T follicular helper cell (primary cell): Measurements from ENCODE around the gene ZNF783.
"Not testable (repeated sequence)": the region's sequence is repeated elsewhere in the genome, so short reads cannot be mapped to it uniquely, and the experiment has no call there.

Source experiments
- DNase-seq: peaks from one replicate; pipeline ENCODE4 v3.0.0-alpha.2; 2020; ENCODE audit warnings: low read depth
- total RNA-seq, 2 experiments: gene quantifications; one replicate each; lab custom pipeline; 2026; lab: John Stamatoyannopoulos, UW

The ZNF783 gene
- total RNA-seq: 63.7 to 75.6 reads per million in 2 experiments

DNA sequence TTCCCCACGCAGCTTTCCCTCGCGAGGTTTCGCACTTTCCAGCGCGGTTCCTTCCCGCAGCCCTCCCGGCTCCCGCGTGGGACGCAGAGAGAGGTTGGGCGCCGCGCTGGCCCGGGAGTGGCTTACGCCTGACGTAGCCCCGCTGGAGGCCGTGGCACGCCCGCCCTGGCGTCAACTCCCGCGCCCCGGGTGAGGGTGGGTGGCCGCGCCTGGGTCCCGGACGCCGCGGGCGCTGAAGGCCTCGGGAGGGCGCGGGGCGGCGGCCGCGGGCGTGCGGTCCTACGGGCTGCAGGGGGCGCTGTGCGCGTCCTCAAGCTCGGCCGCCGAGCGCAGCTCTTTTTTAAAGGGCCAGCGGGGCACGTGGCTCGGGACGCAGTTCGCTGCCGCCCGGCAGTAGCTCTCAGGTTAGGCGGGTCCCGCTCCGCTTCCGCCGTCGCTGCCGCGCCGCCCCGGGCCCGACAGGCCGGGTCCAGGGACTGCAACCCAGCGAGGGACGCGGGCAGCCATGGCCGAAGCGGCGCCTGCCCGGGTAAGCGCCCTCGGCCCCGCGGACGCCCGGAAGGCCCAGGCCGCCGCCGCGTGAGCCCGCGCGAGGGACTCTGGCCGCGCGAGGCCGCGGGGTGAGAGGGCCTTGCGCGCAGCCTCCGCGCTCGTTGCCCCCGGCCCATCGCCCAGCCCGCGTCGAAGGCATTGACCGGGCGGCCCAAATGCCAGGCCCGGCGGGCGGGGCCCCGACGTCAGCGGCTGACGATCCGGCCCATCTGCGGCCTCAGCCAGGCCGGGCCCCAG is at the start of gene ZNF783:
TSS of gene ZNF783 (plus strand) at position 368 of the 789 bp plus-strand sequence. CDS start at position 506, 138 bp downstream.
- DNase-seq: peak; percentile 77

DNA sequence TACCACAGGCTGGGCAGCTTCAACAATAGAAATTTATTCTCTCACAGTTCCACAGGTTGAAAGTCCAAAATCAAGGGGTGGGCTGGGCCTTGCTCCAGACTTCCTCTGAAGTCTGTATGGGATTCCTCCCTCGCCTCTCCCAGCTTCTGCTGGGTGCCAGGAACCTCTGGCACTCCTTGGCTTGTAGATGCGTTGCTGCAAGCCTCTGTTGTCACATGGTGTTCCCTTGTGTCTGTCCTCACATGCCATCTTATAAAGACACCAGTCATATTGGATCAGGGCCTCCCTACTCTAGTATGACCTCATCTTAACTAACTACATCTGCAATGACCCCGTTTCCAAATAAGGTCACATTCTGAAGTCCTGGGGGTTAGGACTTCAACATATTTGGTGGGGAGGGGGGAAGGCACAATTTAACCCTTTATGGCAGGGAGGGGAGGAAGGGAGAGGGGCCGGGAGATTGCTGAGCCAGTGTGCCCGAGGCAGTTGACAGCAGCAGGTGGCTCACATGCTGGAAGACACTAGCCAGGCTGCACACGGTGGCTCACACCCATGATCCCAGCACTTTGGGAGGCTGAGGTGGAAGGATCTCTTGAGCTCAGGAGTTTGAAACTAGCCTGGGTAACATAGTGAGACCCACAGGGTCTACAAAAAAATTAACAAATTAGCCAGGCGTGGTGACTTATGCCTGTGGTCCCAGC is 47.8 kb upstream of the ZNF783 start:
- DNase-seq: no peak

DNA sequence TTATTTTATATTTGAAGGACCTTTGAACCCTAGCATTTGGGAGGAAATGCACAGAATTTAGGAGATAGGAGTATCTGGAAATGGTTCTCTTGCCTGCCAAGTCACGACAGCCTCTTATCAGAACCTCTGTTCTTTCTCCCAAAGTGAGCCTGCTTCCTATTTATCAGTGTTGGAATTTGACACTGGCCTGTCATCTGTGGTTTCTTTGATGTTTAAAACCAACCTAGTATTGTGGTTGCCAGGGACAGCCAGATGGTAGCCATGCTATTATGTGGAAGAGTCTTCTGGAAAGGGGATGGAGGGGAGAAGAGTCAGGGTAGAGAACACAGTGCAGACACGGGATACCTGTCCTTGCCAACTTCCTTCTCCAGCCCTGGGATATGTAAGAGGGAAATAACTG is 45.6 kb upstream of the ZNF783 start:
- no peak for DNase-seq

DNA sequence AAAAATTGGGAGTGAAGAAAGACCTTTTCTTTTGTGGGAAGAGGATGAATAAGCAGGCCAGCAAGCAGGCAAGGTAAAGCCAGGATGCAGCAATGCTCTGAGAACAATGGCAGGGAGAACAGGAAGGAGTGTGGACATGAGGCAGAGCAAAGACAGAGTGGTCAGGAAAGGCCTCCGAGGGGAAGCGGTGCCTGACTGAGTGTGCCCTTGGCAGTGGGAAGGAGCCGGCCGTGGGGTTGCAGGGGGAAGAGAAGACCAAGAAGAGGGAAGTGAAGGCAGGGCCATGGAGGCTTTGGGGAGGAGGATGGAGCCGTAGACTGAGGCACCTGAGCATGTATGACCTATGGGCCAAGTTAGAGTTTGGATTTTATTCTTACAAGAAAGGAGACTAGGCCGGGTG is 44.4 kb upstream of the ZNF783 start:
- DNase-seq: no peak

DNA sequence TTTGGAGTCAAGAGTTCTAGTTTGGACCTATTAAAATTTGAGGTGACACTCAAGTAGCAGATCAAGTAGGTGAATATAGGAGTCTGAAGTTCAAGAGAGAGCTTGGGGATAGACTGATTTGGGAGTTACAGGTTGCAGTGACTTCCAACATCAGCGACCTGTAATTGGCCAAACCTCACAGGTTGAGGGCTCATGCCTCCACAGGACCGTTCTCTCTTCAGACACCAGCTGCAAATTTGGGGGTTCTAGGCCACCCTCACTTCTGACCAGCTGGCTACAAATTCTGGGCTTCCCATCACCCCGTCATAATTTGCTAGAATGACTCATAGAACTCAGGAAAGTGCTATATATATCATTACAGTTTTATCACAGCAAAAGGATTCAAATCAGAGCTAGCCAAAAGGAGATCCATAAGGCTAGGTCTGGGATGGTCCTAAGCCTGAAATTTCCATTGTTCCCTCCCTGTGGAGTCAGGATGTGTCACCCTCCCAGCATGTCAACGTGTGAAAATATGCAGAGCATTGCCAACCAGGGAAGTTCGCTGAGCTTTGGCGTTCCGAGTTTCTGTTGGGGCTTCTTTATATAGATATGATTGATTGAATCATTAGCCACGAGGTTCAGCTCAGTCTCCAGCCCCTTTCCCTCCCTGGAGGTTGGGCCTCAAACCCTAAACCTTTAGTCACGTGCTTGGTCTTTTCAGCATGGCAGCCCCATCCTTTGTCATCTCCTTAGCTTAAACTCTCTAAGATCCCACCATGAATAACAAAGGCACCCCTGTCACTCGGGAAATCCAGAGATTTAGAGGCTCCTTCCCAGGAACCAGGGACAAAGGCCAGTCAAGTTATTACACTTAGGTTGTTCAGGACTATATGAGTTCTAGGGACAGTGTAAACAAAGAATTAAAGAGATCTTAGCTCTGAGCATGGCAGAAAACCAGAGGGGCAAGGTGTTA is 43.3 kb upstream of the ZNF783 start:
- no peak for DNase-seq

DNA sequence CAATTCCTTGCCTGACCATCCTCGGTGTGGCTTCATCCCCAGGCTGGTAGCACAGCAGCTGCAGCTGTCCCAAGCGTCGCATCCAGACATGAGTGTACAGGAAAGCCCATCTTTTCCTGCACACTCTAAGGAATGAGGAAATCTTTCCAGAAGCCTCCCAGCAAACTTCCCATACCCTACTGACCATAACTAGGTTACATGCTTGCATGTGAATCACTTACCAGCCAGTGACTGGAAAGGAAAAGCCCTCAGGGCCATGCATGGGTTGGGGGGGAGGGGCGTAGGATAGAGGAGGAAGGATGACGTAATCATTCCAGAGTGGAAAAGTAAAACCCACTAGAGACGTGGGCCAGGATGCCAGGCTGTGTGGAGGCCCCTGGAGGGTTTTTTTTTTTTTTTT is 41.5 kb upstream of the ZNF783 start:
- no peak for DNase-seq

DNA sequence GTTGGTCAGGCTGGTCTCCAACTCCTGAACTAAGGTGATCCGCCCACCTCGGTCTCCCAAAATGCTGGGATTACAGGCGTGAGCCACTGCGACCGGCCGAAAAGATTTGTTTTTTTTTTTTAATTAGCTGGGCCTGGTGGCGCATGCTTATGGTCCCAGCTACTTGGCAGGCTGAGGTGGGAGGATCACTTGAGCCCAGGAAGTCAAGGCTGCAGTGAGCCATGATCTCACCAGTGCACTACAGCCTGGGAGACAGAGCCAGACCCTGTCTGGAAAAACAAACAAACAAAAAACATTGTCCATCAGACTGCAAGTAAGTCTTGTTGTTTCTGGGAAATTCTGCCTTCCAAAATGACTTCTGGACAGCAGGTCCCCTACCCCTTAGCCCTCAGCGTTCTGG is 38.8 kb upstream of the ZNF783 start:
- no peak for DNase-seq

DNA sequence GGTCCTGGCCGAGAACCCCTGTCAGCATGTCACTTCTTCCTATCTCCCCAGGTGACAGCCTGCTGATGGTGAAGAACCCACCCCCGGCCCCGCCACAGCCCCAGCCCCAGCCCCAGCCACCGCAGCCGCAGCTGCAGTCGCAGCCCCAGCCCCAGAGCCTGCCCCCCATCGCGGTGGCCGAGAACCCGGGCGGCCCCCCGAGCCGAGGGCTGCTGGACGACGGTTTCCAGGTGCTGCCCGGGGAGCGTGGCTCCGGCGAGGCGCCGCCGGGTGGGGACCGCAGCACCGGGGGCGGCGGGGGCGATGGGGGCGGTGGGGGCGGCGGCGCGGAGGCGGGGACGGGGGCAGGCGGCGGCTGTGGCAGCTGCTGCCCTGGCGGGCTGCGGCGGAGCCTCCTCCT is 38.2 kb upstream of the ZNF783 start:
- DNase-seq: no peak

DNA sequence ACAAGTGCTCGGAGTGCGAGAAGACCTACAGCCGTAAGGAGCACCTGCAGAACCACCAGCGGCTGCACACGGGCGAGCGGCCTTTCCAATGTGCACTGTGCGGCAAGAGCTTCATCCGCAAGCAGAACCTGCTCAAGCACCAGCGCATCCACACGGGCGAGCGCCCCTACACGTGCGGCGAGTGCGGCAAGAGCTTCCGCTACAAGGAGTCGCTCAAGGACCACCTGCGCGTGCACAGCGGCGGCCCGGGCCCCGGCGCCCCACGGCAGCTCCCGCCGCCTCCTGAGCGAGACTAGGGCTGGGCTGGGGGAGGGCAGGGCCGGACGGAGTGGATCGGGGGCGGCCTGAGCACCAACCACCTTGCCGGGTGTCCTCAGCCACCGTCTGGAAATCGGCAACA is 37.6 kb upstream of the ZNF783 start:
- no peak for DNase-seq

DNA sequence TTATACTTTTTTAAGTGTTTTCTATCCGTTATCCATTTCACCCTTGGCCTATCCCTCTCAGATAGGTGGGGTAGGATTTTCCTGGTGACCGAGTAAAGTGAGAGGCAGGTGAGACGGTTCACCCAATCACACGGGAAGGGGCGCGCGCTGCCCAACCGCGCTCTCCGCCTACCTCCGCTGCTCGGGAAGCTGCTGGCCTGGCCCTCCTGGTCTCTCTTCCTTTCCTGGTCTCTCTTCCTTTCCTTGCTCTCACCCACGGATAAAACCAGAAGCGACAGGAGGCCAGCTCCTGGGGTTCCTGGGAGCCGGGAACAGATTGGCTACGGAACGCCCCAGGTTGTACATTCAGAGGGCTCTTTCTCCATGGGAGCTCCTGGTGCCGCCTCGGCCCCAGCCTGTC is 36.9 kb upstream of the ZNF783 start:
- DNase-seq: no peak

DNA sequence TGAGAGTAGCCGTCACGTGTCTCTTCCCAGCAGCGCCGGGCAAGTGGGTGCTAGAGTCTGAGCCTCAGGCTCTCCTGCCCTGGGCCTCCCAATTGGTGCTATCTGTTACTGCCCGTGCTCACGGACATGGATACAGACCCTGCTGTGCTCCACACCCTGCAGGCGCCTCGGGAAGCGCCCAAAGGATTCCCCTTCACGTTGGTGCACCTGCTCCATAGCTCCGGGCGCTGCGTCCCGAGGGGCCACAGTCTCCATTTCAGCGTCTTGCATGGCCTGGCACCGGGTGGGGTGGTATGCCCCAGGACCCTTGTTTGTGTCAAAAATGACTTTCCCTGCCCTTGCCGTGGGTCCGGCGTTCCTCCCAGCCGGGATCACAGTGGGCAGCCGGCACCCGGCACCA is 36.3 kb upstream of the ZNF783 start:
- no peak for DNase-seq

DNA sequence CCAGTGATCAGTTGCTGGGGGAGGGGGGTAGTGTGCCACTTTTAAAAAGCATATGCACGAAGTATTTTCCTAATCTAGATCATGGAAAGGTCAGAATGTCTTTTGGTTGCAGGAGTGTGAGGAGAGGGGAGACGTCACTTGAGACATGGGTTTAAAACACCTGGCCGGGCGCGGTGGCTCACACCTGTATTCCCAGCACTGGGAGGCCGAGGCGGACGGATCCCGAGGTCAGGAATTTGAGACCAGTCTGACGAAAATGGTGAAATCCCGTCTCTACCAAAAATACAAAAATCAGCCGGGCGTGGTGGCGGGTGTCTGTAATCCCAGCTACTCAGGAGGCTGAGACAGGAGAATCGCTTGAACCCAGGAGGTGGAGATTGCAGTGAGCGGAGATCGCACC is 35.6 kb upstream of the ZNF783 start:
- not testable (repeated sequence) for DNase-seq

DNA sequence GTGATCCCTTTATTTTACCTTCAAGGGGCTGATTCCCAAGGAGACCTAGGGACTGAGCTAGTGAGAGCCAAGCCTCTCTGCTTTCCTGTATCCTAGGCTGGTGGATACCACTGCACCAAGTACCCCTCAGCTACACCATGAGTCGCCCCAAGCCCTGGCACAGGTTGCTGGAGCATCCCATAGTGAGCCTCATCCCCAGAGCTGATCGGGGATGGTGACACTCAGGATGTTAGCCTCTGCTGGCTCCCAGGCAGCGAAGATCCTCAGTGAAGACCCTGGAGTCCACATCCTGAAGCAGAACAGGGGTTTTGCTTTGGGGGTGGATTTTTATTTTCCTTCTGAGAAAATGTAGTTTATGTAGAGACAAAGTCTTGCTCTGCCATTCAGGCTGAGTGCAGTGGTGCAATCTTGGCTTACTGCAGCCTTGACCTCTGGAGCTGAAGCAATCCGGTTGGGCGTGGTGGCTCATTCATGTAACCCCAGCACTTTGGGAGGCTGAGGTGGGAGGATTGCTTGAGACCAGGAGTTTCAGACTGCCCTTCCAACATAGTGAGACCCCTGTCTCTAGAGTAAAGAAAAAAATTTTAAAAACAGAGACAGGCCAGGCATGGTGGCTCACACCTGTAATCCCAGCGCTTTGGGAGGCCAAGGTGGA is 35.0 kb upstream of the ZNF783 start:
- no peak for DNase-seq

DNA sequence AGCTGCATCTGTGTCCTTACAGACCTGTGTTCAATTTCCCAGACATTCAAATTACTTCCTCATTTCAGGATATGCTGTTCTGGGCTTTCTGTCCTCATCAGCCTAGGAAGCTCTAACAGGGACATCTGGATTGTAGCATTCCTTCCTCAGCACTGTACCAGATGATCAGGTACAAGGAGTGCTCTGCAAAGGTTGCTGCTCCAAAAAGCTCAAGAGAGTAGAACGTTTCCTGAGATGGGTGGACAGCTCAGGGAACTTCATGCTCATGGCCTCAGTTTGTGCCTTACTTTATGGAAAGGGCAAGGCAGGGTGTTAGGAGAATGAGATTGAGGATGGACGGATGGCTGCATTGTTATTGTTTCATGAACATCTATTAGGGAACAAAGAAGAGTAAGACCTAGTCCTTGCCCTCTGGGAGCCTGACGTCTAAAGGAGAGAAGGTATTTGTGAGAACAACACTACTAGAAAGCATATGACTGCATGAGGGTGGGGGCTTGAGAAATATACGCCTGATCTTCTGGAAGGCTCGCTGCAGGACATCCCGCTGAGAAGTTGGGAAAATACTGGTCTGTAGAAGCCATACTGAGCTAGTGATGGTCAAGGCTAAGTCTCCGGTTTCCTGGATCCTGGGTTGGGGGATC is 33.0 kb upstream of the ZNF783 start:
- DNase-seq: no peak

DNA sequence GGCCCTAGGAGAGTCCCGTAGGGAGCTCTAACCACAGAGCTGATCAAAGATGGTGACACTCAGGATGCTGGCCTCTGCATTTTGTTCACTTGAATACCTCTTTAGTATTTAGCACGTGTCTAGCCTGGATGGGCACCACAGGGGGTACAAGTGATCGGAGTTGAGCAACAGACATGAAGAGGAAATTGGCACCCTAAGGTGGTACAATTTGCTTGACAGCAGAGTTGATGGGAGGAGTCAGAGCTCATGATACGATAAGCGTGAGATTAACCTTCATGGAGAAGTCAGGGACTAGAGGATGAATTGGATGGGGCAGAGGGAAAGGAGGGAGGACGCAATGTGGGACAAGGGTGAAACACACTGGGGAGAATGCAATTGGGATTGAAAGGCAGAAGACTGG is 32.5 kb upstream of the ZNF783 start:
- DNase-seq: no peak

DNA sequence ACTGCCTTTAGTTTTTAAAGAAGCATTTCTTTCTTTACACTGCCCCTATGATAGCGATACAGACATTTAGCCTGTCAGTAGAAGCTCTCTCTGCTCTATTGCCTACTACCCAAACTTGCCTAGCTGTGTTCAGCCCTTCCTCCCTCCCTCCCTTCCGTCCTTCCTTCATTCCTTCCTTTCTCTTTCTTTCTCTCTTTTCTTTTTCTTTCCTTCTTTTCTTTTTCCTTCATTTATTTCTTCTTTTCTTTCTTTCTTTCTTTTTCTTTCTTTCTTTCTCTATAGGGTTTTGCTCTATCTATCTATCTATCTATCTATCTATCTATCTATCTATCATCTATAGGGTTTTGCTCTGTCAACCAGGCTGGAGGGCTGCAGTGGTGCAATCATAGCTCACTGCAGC is 29.6 kb upstream of the ZNF783 start:
- no peak for DNase-seq

DNA sequence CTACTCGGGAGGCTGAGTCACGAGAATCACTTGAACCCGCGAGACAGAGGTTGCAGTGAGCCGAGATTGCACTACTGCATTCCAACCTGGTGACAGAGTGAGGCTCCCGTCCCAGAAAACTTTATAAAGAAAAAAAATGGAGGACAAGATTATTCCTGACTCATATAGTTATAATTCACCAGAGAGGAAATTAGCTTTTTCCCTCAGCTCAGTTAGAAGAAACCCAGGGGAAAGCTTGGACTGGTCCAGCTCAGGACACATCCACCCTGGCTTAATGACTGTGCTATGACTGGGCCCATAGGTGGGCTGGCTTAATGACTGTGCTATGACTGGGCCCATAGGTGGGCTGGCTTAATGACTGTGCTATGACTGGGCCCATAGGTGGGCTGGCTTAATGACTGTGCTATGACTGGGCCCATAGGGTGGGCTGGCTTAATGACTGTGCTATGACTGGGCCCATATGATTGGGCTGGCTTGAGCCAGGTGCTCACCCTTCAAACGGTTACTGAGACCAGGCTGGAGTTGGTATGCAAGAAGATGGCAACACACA is 28.3 kb upstream of the ZNF783 start:
- DNase-seq: not testable (repeated sequence)

DNA sequence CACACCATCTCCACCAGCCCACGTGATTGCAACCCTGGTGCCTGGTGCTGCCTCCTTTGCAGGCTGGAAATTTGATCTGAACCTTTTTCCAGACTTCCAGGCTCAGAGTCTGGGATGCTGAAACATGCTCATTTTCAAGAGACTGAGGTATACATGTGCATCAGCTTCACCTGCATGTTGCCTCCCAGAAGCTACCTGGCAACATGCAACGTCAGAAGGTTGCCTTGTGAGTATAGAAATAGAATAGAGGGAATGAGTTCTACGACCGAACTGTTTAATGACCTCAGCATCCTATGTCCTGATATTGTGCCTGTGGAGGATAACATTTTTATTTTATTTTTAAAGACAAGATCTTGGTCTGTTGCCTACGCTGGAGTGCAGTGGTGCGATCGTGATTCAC is 24.5 kb upstream of the ZNF783 start:
- no peak for DNase-seq

DNA sequence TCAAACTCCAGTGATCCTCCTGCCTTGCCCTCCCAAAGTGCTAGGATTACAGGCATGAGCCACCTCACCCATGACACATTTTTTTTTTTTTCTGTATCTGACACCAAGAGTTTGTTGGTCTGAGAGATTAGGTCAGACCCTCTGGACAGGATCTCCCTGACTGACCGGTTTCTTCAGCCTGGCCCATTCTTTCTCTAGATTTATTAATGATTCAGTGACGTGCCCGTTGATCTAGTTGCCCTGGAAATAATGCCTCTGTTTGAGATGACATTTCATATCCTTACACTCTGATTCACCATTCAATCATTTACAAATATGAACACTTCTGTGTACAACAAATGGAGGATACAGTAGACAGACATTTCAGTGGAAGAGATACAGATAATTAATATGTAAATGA is 23.9 kb upstream of the ZNF783 start:
- no peak for DNase-seq

DNA sequence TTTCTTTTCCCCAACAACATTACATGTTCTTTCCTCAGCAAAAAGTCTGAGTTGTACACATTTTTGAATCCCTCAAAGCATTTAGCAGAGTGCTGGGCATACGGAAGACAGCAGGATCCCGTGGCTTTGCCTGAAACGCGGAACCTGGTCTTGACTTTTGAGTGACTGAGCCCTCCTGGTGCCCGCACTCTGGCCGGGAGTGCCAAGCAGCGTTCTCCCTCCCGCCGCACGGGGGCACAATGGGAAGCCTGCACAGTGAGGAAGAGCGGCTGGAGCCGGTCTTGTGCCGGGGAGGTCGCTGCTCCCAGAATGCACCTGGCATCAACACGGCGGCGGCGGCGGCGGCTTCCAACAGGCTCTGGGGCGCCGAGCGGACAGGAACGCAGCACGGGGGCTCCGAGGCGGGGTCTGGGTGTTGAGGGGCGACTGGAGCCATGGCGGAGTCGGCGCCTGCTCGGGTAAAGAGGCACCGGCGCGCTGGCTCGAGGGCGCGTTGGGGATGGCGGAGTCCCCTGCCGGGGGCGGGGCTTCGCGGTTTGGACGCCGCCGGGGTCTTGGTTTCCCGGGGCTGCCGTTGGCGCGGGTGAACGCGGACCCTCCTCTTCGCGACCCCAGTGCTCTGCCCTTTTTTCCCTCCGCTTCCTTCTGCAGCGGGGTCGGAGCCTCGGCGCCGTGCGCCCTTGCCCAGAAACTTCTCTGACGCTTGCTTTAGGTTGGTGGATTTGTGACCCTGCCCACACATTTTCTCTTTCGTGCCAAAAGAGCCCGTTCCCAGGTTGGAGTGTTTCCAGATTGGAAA is 22.5 kb upstream of the ZNF783 start, which contains the start of gene ZNF212:
TSS of gene ZNF212 (plus strand) at position 307 of the 799 bp plus-strand sequence. CDS start at position 435, 128 bp downstream.
- DNase-seq: peak; percentile 81
